DND-41 (cell line): Measurements from ENCODE around the gene NOXA1.

Experiments
- ATAC-seq: fragments of 200-7000 bp; cut with Tn5 transposase; 3 replicates; pipeline ENCODE4 v1.9.1; 2021; ENCODE audit warnings: low read depth; ENCODE audit not compliant: insufficient read depth
- DNase-seq: peaks from one replicate; pipeline ENCODE4 v3.0.0-alpha.2; 2020
- H2AFZ ChIP-seq: 2 replicates; pipeline ENCODE4 v1.6.0; 2012; ENCODE audit warnings: low read depth, low read length
- H3K27ac ChIP-seq: 2 replicates; pipeline ENCODE4 v1.5.1; 2012; ENCODE audit warnings: low read length, inconsistent platforms
- H3K27me3 ChIP-seq: fragments of 200-600 bp; sonication (generic); 2 replicates; pipeline ENCODE4 v1.6.0; 2012; ENCODE audit warnings: low read length, mild to moderate bottlenecking, inconsistent platforms; ENCODE audit not compliant: insufficient read depth, poor library complexity
- H3K36me3 ChIP-seq: 2 replicates; pipeline ENCODE4 v1.5.1; 2012; ENCODE audit warnings: low read length, inconsistent platforms; ENCODE audit not compliant: insufficient read depth
- H3K4me1 ChIP-seq: 2 replicates; pipeline ENCODE4 v1.5.1; 2012; ENCODE audit warnings: mild to moderate bottlenecking, low read length; ENCODE audit not compliant: insufficient read depth
- H3K4me2 ChIP-seq: 2 replicates; pipeline ENCODE4 v1.6.0; 2012; ENCODE audit warnings: mild to moderate bottlenecking, moderate library complexity, low read length, inconsistent platforms; ENCODE audit not compliant: insufficient read depth
- H3K4me3 ChIP-seq, 2 experiments: fragments of 200-600 bp in 1 of 2; shearing (Covaris generic) in 1 of 2; 2 replicates each; pipeline ENCODE4 v1.5.1; 2012 to 2016; ENCODE audit warnings: inconsistent platforms in 2 of 2, low read length in 2 of 2, mild to moderate bottlenecking in 2 of 2, low read depth in 1 of 2, moderate library complexity in 1 of 2
- H3K79me2 ChIP-seq: 2 replicates; pipeline ENCODE4 v1.6.0; 2012; ENCODE audit warnings: low read length, inconsistent platforms; ENCODE audit not compliant: insufficient read depth
- H3K9ac ChIP-seq: 2 replicates; pipeline ENCODE4 v1.6.0; 2012; ENCODE audit warnings: low read depth, mild to moderate bottlenecking, inconsistent platforms, low read length, moderate library complexity
- H3K9me3 ChIP-seq: 2 replicates; pipeline ENCODE4 v1.5.1; 2012; ENCODE audit warnings: low read length, moderate library complexity, mild to moderate bottlenecking, inconsistent platforms; ENCODE audit not compliant: insufficient read depth, severe bottlenecking
- H4K20me1 ChIP-seq: 2 replicates; pipeline ENCODE4 v1.6.0; 2012; ENCODE audit warnings: low read length; ENCODE audit not compliant: insufficient read depth
- EZH2 ChIP-seq: IDR thresholded peaks from 3 replicates; pipeline ENCODE4 v1.6.1; 2012; ENCODE audit warnings: borderline replicate concordance, low read depth, mild to moderate bottlenecking, moderate library complexity, low read length, inconsistent platforms; ENCODE audit not compliant: severe bottlenecking
- TF ChIP-seq, protein P1 (sequence below): IDR thresholded peaks from 2 replicates; pipeline ENCODE4 v1.5.1; 2012; ENCODE audit warnings: borderline replicate concordance, low read length, moderate library complexity, mild to moderate bottlenecking; ENCODE audit not compliant: poor library complexity, severe bottlenecking; ENCODE audit errors: extremely low read depth

Gene NOXA1

DNA sequence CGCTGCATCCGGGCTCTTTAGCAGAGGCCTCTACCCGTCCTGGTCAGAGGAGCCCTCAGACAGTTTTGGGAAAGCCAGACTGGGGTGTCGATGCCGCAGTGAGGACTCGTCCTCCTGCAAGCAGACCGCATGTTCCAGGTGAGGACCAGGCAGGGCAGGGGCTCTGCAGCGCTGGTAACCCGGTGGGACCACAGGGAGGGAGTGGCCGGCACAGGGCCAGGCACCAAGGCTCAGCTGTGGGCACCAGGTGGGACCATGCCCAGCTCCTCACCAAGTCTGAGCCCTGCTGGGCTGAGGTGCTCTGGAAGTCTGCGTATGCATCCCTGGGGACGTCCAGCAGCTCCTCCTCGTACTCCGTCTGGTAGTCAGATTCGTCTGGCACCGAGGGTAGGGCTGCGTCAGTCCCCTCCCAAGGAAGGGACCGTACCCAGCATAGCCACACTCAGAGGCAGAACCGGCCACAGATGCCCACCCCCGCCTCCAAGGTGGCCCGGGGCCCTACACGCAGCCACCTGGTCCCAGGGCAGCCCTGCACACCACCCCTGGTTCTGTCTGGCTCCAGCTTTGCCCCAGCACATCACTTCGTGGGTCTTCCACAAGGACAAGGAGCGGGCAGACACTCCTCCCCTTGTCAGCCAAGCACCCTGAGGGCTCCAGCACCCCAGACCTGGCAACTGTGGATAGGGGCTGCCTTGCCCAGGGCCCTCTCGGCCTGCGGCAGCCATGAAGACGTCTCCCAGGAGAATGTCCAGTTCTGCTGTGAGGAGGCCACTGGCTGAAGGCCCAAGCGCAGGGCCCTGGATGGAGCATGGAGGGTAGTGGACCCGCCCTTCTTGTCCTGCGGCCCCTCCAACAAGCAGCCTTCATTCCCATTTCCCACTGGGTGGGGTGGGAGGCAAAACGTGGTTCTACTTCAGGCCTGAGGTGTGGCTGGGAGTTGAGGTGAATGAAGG is 37.4 kb downstream of the NOXA1 start:
- Histone ChIP-seq H3K4me3 (no peak overlapping the region), H4K20me1 (peaks cover 48% of the 10 kb centered on the region), H2AFZ (no peak overlapping the region), H3K9ac (no peak overlapping the region), H3K36me3 (no peaks in the 10 kb centered on the region), H3K27ac (no peak overlapping the region), H3K27me3 (peaks cover 7% of the 10 kb centered on the region), H3K4me1 (peaks cover 16% of the 10 kb centered on the region), H3K9me3 (no peaks in the 10 kb centered on the region), H3K4me2 (no peak overlapping the region), H3K79me2 (no peaks in the 10 kb centered on the region)
- DNase-seq (no peak), ATAC-seq (no peak)
- TF ChIP-seq, protein P1, sequence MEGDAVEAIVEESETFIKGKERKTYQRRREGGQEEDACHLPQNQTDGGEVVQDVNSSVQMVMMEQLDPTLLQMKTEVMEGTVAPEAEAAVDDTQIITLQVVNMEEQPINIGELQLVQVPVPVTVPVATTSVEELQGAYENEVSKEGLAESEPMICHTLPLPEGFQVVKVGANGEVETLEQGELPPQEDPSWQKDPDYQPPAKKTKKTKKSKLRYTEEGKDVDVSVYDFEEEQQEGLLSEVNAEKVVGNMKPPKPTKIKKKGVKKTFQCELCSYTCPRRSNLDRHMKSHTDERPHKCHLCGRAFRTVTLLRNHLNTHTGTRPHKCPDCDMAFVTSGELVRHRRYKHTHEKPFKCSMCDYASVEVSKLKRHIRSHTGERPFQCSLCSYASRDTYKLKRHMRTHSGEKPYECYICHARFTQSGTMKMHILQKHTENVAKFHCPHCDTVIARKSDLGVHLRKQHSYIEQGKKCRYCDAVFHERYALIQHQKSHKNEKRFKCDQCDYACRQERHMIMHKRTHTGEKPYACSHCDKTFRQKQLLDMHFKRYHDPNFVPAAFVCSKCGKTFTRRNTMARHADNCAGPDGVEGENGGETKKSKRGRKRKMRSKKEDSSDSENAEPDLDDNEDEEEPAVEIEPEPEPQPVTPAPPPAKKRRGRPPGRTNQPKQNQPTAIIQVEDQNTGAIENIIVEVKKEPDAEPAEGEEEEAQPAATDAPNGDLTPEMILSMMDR: no peak
- no peak for TF ChIP-seq EZH2

DNA sequence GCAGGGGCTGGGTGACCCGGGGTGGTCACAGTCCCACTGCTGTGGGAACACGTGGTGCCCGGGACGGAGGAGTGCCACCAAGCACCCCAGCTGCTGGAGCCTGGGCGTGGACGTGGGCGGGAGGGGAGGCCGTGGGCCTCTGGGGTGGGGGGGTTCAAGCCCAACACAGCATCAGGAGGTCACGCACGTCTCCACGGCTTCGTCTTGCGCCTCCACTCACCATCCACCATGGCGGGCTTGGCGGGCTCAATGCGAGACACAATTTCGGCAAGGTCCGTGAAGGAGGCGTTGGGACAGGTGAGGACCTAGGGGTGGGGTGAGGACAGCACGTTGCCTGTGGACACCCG is 38.1 kb downstream of the NOXA1 start:
- H3K36me3 ChIP-seq: no peaks in the 10 kb centered on the region
- H3K4me3 ChIP-seq: no peak overlapping the region
- H3K27ac ChIP-seq: no peak overlapping the region
- H3K9me3 ChIP-seq: no peaks in the 10 kb centered on the region
- peaks cover 16% of the 10 kb centered on the region for H3K4me1 ChIP-seq
- no peak for TF ChIP-seq EZH2
- TF ChIP-seq, protein P1: no peak
- no peak for DNase-seq
- H3K79me2 ChIP-seq: no peaks in the 10 kb centered on the region
- H4K20me1 ChIP-seq: peaks cover 45% of the 10 kb centered on the region
- H2AFZ ChIP-seq: no peak overlapping the region
- ATAC-seq: no peak
- H3K9ac ChIP-seq: no peak overlapping the region
- H3K4me2 ChIP-seq: peak overlapping the region; percentile 47; the same call in 1 of the 2 replicates
- peaks cover 7% of the 10 kb centered on the region for H3K27me3 ChIP-seq

DNA sequence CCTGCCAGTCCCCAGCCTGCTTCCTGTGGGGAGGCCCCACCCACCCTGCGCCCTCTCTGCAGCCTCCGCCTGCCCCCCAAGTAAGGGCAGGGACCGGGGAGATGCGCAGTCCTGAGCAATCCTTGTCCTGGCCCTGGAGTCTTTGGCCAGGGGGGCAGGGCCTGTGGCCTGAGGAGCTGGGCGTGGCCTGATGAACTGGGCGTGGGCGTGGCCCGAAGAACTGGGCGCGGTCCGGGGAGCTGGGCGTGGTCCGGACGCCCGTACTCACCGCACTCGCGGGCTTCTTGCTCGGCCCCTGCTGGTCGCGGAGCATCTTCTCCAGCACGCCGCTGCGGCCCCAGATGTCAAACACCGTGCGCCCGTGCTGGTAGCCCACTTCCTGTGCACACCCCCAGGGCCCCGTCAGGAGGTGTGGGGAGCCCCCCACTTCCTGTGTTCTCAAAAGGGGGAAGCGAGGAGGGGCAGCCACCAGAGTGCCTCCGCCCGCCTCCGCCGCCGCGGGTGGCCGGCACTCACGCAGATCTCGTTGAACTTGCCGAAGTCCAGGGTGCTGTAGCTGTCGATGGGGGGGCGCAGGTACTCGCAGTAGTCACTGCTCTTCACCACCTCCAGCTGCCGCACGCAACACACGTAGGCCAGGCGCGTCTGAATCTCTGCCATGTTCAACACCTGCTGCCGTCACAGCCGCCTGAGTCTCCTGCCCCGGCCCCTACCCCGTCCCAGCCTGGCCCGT is 38.6 kb downstream of the NOXA1 start:
- Histone ChIP-seq H3K27me3 (peaks cover 7% of the 10 kb centered on the region), H4K20me1 (peaks cover 47% of the 10 kb centered on the region), H3K4me3 (peak overlapping the region in 1 of 2 experiments; percentile 18; a peak in 2 of 4 replicates), H3K36me3 (no peaks in the 10 kb centered on the region), H3K4me2 (peak overlapping the region; percentile 47), H3K9me3 (no peaks in the 10 kb centered on the region), H3K4me1 (peaks cover 16% of the 10 kb centered on the region), H3K27ac (no peak overlapping the region), H3K9ac (no peak overlapping the region), H2AFZ (no peak overlapping the region), H3K79me2 (no peaks in the 10 kb centered on the region)
- no peak for TF ChIP-seq EZH2
- TF ChIP-seq, protein P1: peak; percentile 36
- ATAC-seq: peak; percentile 93
- DNase-seq: peak; percentile 86
